DOHH2 (cell line): Measurements from ENCODE around the gene DNAH14.

Experiments used
- H3F3A ChIP-seq: fragments of 200-600 bp; sonication (generic), shearing (Covaris generic); 2 replicates; pipeline ENCODE4 v1.6.0; 2016; ENCODE audit warnings: antibody characterized with exemption, mild to moderate bottlenecking; ENCODE audit not compliant: control insufficient read depth, insufficient read depth
- H3K27ac ChIP-seq: fragments of 200-600 bp; sonication (generic); 2 replicates; pipeline ENCODE4 v1.5.1; 2014; ENCODE audit warnings: low read depth, mild to moderate bottlenecking, low read length, moderate library complexity
- H3K27me3 ChIP-seq: fragments of 200-600 bp; sonication (generic); 2 replicates; pipeline ENCODE4 v1.6.1; 2014; ENCODE audit warnings: mild to moderate bottlenecking, low read length, mixed read lengths; ENCODE audit not compliant: control insufficient read depth
- H3K36me3 ChIP-seq: fragments of 200-600 bp; sonication (generic); 2 replicates; pipeline ENCODE4 v1.6.1; 2014; ENCODE audit warnings: mild to moderate bottlenecking, low read length, moderate library complexity, mixed read lengths; ENCODE audit not compliant: control insufficient read depth
- H3K4me1 ChIP-seq: fragments of 200-600 bp; sonication (generic); 2 replicates; pipeline ENCODE4 v1.6.1; 2014; ENCODE audit warnings: mild to moderate bottlenecking, low read length, mixed read lengths; ENCODE audit not compliant: control insufficient read depth
- H3K4me2 ChIP-seq: fragments of 200-600 bp; sonication (generic); 2 replicates; pipeline ENCODE4 v1.6.0; 2014; ENCODE audit warnings: mild to moderate bottlenecking, low read length, moderate library complexity
- H3K4me3 ChIP-seq: fragments of 200-600 bp; sonication (generic); 2 replicates; pipeline ENCODE4 v1.5.1; 2014; ENCODE audit warnings: mild to moderate bottlenecking, low read length, mixed read lengths
- H3K79me2 ChIP-seq: fragments of 200-600 bp; sonication (generic); 2 replicates; pipeline ENCODE4 v1.6.1; 2014; ENCODE audit warnings: mild to moderate bottlenecking, low read length, mixed read lengths; ENCODE audit not compliant: control insufficient read depth
- H3K9me2 ChIP-seq: fragments of 200-600 bp; sonication (generic); replicated peaks from 2 replicates; pipeline ENCODE4 v1.6.1; 2014; ENCODE audit warnings: mild to moderate bottlenecking, low read length, mixed read lengths; ENCODE audit not compliant: control insufficient read depth
- H3K9me3 ChIP-seq: fragments of 200-600 bp; sonication (generic); 2 replicates; pipeline ENCODE4 v1.6.1; 2014; ENCODE audit warnings: antibody characterized with exemption, low read length, mixed read lengths; ENCODE audit not compliant: control insufficient read depth, insufficient read depth
- H4K20me1 ChIP-seq: fragments of 200-600 bp; sonication (generic); 2 replicates; pipeline ENCODE4 v1.6.0; 2014; ENCODE audit warnings: low read depth, mild to moderate bottlenecking, antibody characterized with exemption, low read length, moderate library complexity; ENCODE audit not compliant: control insufficient read depth, insufficient read depth
- CTCF ChIP-seq: fragments of 200-600 bp; sonication (generic); IDR thresholded peaks from one replicate; pipeline ENCODE4 v1.5.1; 2014; ENCODE audit warnings: antibody characterized with exemption, mild to moderate bottlenecking, low read depth, low read length; ENCODE audit not compliant: poor library complexity, severe bottlenecking
- EZH2phosphoT487 ChIP-seq: fragments of 200-600 bp; sonication (generic); IDR thresholded peaks from 2 replicates; pipeline ENCODE4 v1.6.1; 2017; ENCODE audit warnings: borderline replicate concordance, mild to moderate bottlenecking, antibody characterized with exemption, low read length, moderate library complexity, mixed read lengths

DNAH14 gene

GRCh38 chr1:225441314-225442122 lies 512.0 kb downstream of the DNAH14 start:
- TF ChIP-seq EZH2phosphoT487 (no peak), CTCF (peak; percentile 68)
- no peaks in the 10 kb centered on the region for H3K9me3 ChIP-seq
- H3K27ac ChIP-seq, result peak overlapping the region; percentile 15
- peak overlapping the region; percentile 46 for H3K4me2 ChIP-seq
- no peaks in the 10 kb centered on the region for H3K9me2 ChIP-seq
- H3K4me3 ChIP-seq, result 0 out of 2 replicates have a peak overlapping the region, but pooled peaks have one; percentile 7
- H3K79me2 ChIP-seq, result no peaks in the 10 kb centered on the region
- no peaks in the 10 kb centered on the region for H3K36me3 ChIP-seq
- H3F3A ChIP-seq, result peaks cover 9% of the 10 kb centered on the region
- H4K20me1 ChIP-seq, result no peaks in the 10 kb centered on the region
- H3K4me1 ChIP-seq, result peaks cover 58% of the 10 kb centered on the region
- no peaks in the 10 kb centered on the region for H3K27me3 ChIP-seq

GRCh38 chr1:225442123-225442505 lies 512.6 kb downstream of the DNAH14 start:
- peak overlapping the region; percentile 15 for H3K27ac ChIP-seq
- TF ChIP-seq CTCF (no peak), EZH2phosphoT487 (no peak)

GRCh38 chr1:225445639-225446594 lies 516.4 kb downstream of the DNAH14 start:
- Histone ChIP-seq H3K36me3 (no peaks in the 10 kb centered on the region), H3K4me3 (peak overlapping the region; percentile 67), H3K9me2 (no peaks in the 10 kb centered on the region), H3K27ac (peak overlapping the region; percentile 88), H3K79me2 (no peaks in the 10 kb centered on the region), H4K20me1 (no peaks in the 10 kb centered on the region), H3K4me2 (peak overlapping the region; percentile 81), H3K27me3 (no peaks in the 10 kb centered on the region), H3K9me3 (no peaks in the 10 kb centered on the region), H3K4me1 (peaks cover 54% of the 10 kb centered on the region), H3F3A (peaks cover 9% of the 10 kb centered on the region)
- TF ChIP-seq EZH2phosphoT487 (no peak), CTCF (no peak)

More at GRCh38 chr1:225442123-225442505, 512.6 kb downstream of the DNAH14 start:
- Histone ChIP-seq H3K9me2 (no peaks in the 10 kb centered on the region), H3K4me3 (0 out of 2 replicates have a peak overlapping the region, but pooled peaks have one; percentile 7), H3F3A (peaks cover 9% of the 10 kb centered on the region), H3K27me3 (no peaks in the 10 kb centered on the region), H3K4me2 (peak overlapping the region; percentile 46), H3K79me2 (no peaks in the 10 kb centered on the region), H3K36me3 (no peaks in the 10 kb centered on the region), H3K4me1 (peaks cover 54% of the 10 kb centered on the region), H4K20me1 (no peaks in the 10 kb centered on the region), H3K9me3 (no peaks in the 10 kb centered on the region)
